Duodenal mucosa (tissue), 2 donors: Measurements from ENCODE around the gene ACTN4.

Source experiments
- H3K27ac ChIP-seq: one replicate; pipeline ENCODE4 v1.7.0; 2013; ENCODE audit warnings: low read depth, low read length
- H3K27me3 ChIP-seq, 2 donors: one replicate each; pipeline ENCODE4 v1.7.0; 2013; ENCODE audit warnings: low read length in 2 of 2, control low read depth in 1 of 2; ENCODE audit not compliant: insufficient read depth in 2 of 2, control insufficient read depth in 1 of 2
- H3K36me3 ChIP-seq, 2 donors: one replicate each; pipeline ENCODE4 v1.7.0; 2013; ENCODE audit warnings: low read length in 2 of 2, control low read depth in 1 of 2; ENCODE audit not compliant: insufficient read depth in 2 of 2, control insufficient read depth in 1 of 2
- H3K4me1 ChIP-seq, 2 donors: one replicate each; pipeline ENCODE4 v1.7.0; 2013; ENCODE audit warnings: low read length in 2 of 2, control low read depth in 1 of 2; ENCODE audit not compliant: insufficient read depth in 2 of 2, control insufficient read depth in 1 of 2
- H3K4me3 ChIP-seq, 2 donors: one replicate each; pipeline ENCODE4 v1.7.0; 2013; ENCODE audit warnings: low read length in 2 of 2, low read depth in 1 of 2
- H3K9ac ChIP-seq, 2 donors: one replicate each; pipeline ENCODE4 v1.7.0; 2013; ENCODE audit warnings: low read length in 2 of 2, low read depth in 1 of 2
- H3K9me3 ChIP-seq, 2 donors: one replicate each; pipeline ENCODE4 v1.7.0; 2013; ENCODE audit warnings: low read length in 2 of 2, control low read depth in 1 of 2; ENCODE audit not compliant: control insufficient read depth in 1 of 2

The ACTN4 gene

DNA sequence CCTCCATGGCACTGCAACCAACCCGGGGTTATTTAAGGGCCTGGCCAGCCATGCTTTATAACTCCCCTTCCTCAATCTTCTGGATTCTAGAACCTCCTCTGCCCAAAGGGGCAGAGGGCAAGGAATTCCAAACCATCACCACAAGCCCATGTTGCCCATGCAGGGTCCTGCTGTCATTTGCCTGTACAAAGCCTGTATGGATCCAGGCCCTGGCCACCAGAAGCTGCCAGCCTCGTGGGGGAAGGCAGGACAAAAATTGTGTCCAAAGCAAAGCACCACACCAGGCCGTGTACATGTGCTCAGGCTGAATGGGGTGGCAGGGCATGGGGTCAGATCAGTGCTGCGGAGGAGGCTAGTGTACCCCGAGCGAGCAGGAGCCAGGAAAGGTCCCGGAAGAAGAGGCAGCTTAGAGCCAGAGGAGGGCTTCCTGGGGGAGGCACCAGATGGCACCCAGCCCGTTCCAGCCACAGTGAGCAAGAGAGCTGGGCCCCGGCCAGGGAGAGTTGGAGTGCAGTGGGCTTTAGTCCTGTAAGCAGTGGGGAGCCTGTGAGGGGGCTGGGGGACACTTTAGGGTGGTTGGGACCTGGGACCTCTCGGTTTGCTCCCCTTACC is 61.1 kb downstream of the ACTN4 start:
- Histone ChIP-seq H3K36me3 (peaks cover 83 to 100% of the 10 kb centered on the region in 2 donors), H3K27me3 (no peaks in the 10 kb centered on the region), H3K4me1 (peaks cover 0 to 7% of the 10 kb centered on the region in 2 donors), H3K9ac (no peak overlapping the region), H3K4me3 (no peak overlapping the region), H3K9me3 (no peaks in the 10 kb centered on the region), H3K27ac (no peak overlapping the region)

DNA sequence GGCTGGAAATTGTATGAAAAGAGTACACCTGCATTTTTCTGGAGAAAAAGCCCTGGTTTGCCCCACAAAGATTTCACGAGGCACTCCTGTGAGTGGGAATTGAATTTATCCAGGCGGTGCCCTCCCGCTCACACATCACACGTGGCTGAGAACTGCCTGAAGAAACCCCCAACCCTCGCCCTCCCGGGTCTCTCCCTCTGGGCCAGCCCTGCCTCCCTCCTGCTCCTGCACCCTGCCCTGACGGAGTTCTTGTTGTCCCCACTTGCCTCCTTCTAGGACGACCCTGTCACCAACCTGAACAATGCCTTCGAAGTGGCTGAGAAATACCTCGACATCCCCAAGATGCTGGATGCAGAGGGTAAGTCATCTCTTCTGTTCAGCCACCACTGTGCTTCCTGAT is 61.7 kb downstream of the ACTN4 start:
- Histone ChIP-seq H3K27ac (no peak overlapping the region), H3K27me3 (no peaks in the 10 kb centered on the region), H3K9me3 (no peaks in the 10 kb centered on the region), H3K4me1 (peaks cover 0 to 10% of the 10 kb centered on the region in 2 donors), H3K4me3 (no peak overlapping the region), H3K9ac (no peak overlapping the region), H3K36me3 (peaks cover 84 to 100% of the 10 kb centered on the region in 2 donors)

DNA sequence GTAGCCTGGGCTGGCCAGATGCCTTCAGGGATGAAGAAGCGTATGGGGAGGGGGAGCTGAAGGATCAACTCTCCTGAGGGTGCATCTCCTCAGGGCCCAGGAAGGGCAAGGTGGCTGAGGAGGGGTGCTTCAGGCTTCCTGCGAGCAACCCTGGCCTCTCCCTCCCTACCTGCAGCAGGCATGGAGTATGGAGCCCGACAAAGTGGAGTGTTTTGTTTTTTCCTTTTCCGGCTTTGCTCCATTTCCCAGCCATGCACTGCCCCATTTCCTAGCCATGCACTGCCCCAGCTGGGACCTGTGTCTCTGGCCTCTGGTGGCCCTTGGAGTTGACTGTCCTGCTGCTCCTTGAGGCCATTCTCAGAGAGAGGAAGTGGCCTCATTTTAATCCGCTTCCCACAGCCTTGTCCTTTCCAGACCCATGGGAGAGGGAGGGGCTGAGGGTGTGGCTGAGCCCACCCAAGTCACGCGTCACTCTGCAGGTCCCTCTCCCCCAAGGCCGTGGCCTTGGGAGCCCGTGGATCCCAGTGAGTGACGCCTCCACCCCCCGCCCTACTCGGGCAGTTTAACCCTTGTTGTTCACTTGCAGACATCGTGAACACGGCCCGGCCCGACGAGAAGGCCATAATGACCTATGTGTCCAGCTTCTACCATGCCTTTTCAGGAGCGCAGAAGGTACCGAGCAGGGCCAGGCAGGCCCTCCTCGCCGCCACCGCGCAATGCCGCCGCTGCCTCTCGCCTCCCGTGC is 62.4 kb downstream of the ACTN4 start:
- peak overlapping the region; percentile 51 for H3K27ac ChIP-seq
- H3K9me3 ChIP-seq = no peaks in the 10 kb centered on the region
- peaks cover 84 to 100% of the 10 kb centered on the region in 2 donors for H3K36me3 ChIP-seq
- H3K4me1 ChIP-seq = peaks cover 0 to 11% of the 10 kb centered on the region in 2 donors
- H3K27me3 ChIP-seq = no peaks in the 10 kb centered on the region
- H3K9ac ChIP-seq = no peak overlapping the region
- no peak overlapping the region for H3K4me3 ChIP-seq

- H3K27ac ChIP-seq = peak overlapping the region; percentile 51
- peaks cover 79 to 98% of the 10 kb centered on the region in 2 donors for H3K36me3 ChIP-seq
- H3K4me1 ChIP-seq = peaks cover 0 to 11% of the 10 kb centered on the region in 2 donors
- H3K9me3 ChIP-seq = no peaks in the 10 kb centered on the region
- H3K9ac ChIP-seq = no peak overlapping the region
- no peak overlapping the region for H3K4me3 ChIP-seq
- H3K27me3 ChIP-seq = no peaks in the 10 kb centered on the region
Observed at GRCh38 chr19:38710416-38710702, 62.9 kb downstream of the ACTN4 start.

DNA sequence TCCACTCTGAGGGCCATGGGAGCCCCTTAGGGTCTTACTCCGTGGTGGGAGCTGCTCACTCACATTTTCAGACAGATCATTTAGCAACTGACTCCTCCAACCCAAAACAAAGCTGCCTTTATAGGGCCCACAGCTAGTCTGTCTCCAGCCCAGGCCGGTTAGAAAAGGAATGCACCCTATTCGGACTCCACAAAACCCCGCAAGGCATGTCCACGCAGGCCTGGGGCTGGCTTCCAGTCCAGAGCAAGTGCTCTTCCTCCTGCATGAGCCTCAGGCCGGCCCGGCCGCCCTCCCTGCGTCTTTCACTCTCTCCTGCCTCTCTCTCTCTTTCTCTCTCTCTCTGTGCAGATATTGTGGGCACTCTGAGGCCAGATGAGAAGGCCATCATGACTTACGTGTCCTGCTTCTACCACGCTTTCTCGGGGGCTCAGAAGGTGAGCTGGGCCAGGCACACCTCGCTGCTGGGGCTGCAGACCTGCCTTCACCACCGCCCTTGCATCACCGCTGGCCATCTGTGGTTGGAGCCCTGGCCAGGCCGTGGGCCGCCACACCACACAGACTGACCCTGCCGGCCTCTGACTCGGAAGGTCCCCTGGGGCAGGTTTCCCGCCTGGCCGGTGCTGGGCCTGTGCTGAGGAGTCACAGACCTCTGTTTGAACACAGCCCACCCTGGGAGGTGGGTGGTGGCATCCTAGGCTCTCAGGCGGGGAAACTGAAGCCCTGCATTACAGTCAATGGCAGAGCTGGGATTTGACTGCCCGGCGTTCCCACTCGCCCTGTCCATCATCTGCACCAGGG is 63.7 kb downstream of the ACTN4 start:
- peak overlapping the region; percentile 13 for H3K27ac ChIP-seq
- H3K4me3 ChIP-seq = no peak overlapping the region
- H3K9ac ChIP-seq = no peak overlapping the region
- no peaks in the 10 kb centered on the region for H3K27me3 ChIP-seq
- no peaks in the 10 kb centered on the region for H3K9me3 ChIP-seq
- H3K36me3 ChIP-seq = peaks cover 72 to 96% of the 10 kb centered on the region in 2 donors
- H3K4me1 ChIP-seq = peaks cover 0 to 9% of the 10 kb centered on the region in 2 donors

GRCh38 chr19:38711726-38712153 is 64.3 kb downstream of the ACTN4 start:
- Histone ChIP-seq H3K4me3 (no peak overlapping the region), H3K9ac (no peak overlapping the region), H3K9me3 (no peaks in the 10 kb centered on the region), H3K4me1 (peaks cover 0 to 8% of the 10 kb centered on the region in 2 donors), H3K27me3 (no peaks in the 10 kb centered on the region), H3K27ac (peak overlapping the region; percentile 13), H3K36me3 (peaks cover 70 to 96% of the 10 kb centered on the region in 2 donors)

GRCh38 chr19:38712161-38712748 is 64.8 kb downstream of the ACTN4 start:
- Histone ChIP-seq H3K27ac (no peak overlapping the region), H3K27me3 (no peaks in the 10 kb centered on the region), H3K4me1 (peaks cover 0 to 8% of the 10 kb centered on the region in 2 donors), H3K9ac (no peak overlapping the region), H3K9me3 (no peaks in the 10 kb centered on the region), H3K36me3 (peaks cover 69 to 96% of the 10 kb centered on the region in 2 donors), H3K4me3 (no peak overlapping the region)

DNA sequence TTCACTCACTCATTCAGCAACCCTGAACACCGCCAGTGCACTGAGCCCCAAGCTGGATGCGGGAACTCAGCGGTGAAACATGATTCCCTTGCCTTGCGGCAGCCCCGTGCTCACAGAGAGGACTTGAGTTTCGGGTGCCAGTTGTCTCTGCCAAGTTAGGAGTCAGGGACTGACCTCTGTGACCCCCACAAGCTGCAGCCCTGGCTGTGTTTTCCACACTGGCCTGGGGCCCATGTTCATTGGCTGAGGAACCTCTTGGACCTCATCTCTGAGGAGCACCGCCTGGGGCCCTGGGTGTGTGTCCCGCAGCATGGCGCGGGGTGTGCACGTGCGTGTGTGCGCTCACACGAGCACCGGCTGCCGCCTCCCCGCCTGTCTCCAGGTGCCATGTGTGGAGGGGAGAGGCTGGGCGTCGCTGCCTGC is 65.8 kb downstream of the ACTN4 start:
- Histone ChIP-seq H3K27ac (no peak overlapping the region), H3K4me1 (peaks cover 0 to 8% of the 10 kb centered on the region in 2 donors), H3K4me3 (no peak overlapping the region), H3K9me3 (no peaks in the 10 kb centered on the region), H3K27me3 (no peaks in the 10 kb centered on the region), H3K9ac (no peak overlapping the region), H3K36me3 (peaks cover 65 to 96% of the 10 kb centered on the region in 2 donors)

- no peaks in the 10 kb centered on the region for H3K27me3 ChIP-seq
- H3K27ac ChIP-seq = peak overlapping the region; percentile 28
- H3K4me1 ChIP-seq = peaks cover 0 to 8% of the 10 kb centered on the region in 2 donors
- H3K4me3 ChIP-seq = no peak overlapping the region
- no peaks in the 10 kb centered on the region for H3K9me3 ChIP-seq
- H3K36me3 ChIP-seq = peaks cover 64 to 96% of the 10 kb centered on the region in 2 donors
- no peak overlapping the region for H3K9ac ChIP-seq
Observed at GRCh38 chr19:38713865-38714264, 66.4 kb downstream of the ACTN4 start.
